Sigmoid colon (tissue), 4 donors: ENCODE data around the gene TAMALIN.

Experiments
- POLR2A ChIP-seq, 2 donors: fragments of 450-650 bp; IDR thresholded peaks; one replicate each; pipeline ENCODE4 v1.6.1; 2016; ENCODE audit warnings: antibody characterized with exemption in 2 of 2, mild to moderate bottlenecking in 2 of 2, moderate library complexity in 2 of 2
- POLR2AphosphoS5 ChIP-seq, 4 donors: sonication (generic); formaldehyde crosslinking; IDR thresholded peaks; one replicate each; pipeline ENCODE4 v1.6.1; 2017; ENCODE audit warnings: antibody characterized with exemption in 4 of 4
- TF ChIP-seq, protein P1 (sequence below), 4 experiments: fragments of 450-650 bp in 3 of 4; fragments of 200-600 bp in 1 of 4; IDR thresholded peaks; one replicate each; pipeline ENCODE4 v1.5.1; 2016 to 2019; ENCODE audit warnings: antibody characterized with exemption in 4 of 4, mild to moderate bottlenecking in 3 of 4, moderate library complexity in 2 of 4

GRCh38 chr12:52029685-52030084 is 22.9 kb downstream of the TAMALIN start:
- TF ChIP-seq, protein P1, sequence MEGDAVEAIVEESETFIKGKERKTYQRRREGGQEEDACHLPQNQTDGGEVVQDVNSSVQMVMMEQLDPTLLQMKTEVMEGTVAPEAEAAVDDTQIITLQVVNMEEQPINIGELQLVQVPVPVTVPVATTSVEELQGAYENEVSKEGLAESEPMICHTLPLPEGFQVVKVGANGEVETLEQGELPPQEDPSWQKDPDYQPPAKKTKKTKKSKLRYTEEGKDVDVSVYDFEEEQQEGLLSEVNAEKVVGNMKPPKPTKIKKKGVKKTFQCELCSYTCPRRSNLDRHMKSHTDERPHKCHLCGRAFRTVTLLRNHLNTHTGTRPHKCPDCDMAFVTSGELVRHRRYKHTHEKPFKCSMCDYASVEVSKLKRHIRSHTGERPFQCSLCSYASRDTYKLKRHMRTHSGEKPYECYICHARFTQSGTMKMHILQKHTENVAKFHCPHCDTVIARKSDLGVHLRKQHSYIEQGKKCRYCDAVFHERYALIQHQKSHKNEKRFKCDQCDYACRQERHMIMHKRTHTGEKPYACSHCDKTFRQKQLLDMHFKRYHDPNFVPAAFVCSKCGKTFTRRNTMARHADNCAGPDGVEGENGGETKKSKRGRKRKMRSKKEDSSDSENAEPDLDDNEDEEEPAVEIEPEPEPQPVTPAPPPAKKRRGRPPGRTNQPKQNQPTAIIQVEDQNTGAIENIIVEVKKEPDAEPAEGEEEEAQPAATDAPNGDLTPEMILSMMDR (IDR thresholded peaks at IDR 0.05): no peak
- TF ChIP-seq POLR2AphosphoS5 (IDR thresholded peaks at IDR 0.05) (no peak), POLR2A (IDR thresholded peaks at IDR 0.05) (no peak)
